Prostate gland (tissue), 2 donors: ENCODE results near the gene TPBG. TPM values are rescaled to one million over a fixed set of nuclear protein-coding genes. Genes with fewer than 3 reads are reported as not detected.
"Not testable (repeated sequence)": the region's sequence is repeated elsewhere in the genome, so short reads cannot be mapped to it uniquely, and the experiment has no call there.

Experiments used
- DNase-seq: peaks from one replicate; pipeline ENCODE4 v3.0.0-alpha.2; 2019; ENCODE audit warnings: low spot score
- H3K27ac ChIP-seq, 2 donors: fragments of 200-600 bp; sonication (generic); 2 replicates each; pipeline ENCODE4 v1.5.1; 2017 to 2019
- H3K27me3 ChIP-seq: fragments of 200-600 bp; sonication (generic); replicated peaks from 2 replicates; pipeline ENCODE4 v1.5.1; 2019; ENCODE audit not compliant: insufficient read depth
- H3K36me3 ChIP-seq, 2 donors: fragments of 200-600 bp; sonication (generic); 1 replicate in 1 of 2; 2 replicates in 1 of 2; pipeline versions ENCODE4 v1.5.1 to v1.8.1; 2017 to 2019
- H3K4me1 ChIP-seq: fragments of 200-600 bp; sonication (generic); replicated peaks from 2 replicates; pipeline ENCODE4 v1.5.1; 2019
- H3K4me3 ChIP-seq, 2 donors: fragments of 200-600 bp; sonication (generic); 2 replicates each; pipeline ENCODE4 v1.5.1; 2017 to 2019
- H3K9me3 ChIP-seq: fragments of 200-600 bp; sonication (generic); 2 replicates; pipeline ENCODE4 v1.5.1; 2017
- POLR2A ChIP-seq: fragments of 450-650 bp; IDR thresholded peaks from one replicate; pipeline ENCODE4 v1.6.1; 2016; ENCODE audit warnings: antibody characterized with exemption, mild to moderate bottlenecking
- POLR2AphosphoS5 ChIP-seq: sonication (generic); formaldehyde crosslinking; IDR thresholded peaks from one replicate; pipeline ENCODE4 v1.6.1; 2017; ENCODE audit warnings: antibody characterized with exemption
- WGBS: methylation state at CpG from one replicate; pipeline ENCODE4 v1.1.5; 2018; 5-methylcytosine and 5-hydroxymethylcytosine counted together
- intact Hi-C: fragments of 100-400 bp; cut with DNase I; formaldehyde crosslinking; loops from one replicate; pipeline ENCODE4 v1.14.2; 2022
- total RNA-seq, 2 donors: library from RNA; depleted of rRNA; stranded (reverse); fragments of >200 nt; gene quantifications; one replicate each; pipeline ENCODE4 v1.1.0, GENCODE V29; 2016
- TF ChIP-seq, protein P1 (sequence below), 4 experiments: fragments of 200-600 bp in 2 of 4; fragments of 450-650 bp in 2 of 4; sonication (generic) in 2 of 4; IDR thresholded peaks; 1 replicate in 3 of 4; 2 replicates in 1 of 4; pipeline ENCODE4 v1.5.1; 2016 to 2019; ENCODE audit warnings: antibody characterized with exemption in 4 of 4, mild to moderate bottlenecking in 2 of 4, moderate library complexity in 2 of 4

The TPBG gene
- total RNA-seq, 2 donors from 2014 or later: 21.0 to 24.7 TPM

DNA sequence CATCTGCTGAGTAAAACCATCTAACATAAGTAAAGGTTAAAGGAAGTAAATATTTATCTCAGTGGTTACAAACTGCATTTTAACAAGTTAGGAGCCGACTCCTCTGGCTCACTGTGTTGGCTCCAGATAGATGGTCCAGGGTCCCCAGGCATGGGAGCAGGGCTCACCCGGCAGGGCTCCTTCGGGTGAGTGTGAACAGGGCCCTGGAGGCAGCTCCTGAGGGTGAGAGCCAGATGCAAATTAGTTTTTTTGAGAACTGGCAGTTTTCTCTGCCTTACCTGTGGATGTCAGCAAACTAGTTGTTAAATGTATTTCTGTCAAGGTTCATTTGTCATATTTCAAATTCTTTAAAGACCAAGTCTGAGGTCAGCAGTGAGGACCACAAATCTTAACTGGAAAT is 21.5 kb downstream of the TPBG start:
- Histone ChIP-seq H3K9me3 (no peaks in the 10 kb centered on the region), H3K27me3 (no peaks in the 10 kb centered on the region), H3K27ac (no peak overlapping the region), H3K36me3 (no peaks in the 10 kb centered on the region), H3K4me3 (no peak overlapping the region), H3K4me1 (no peaks in the 10 kb centered on the region)
- 52% methylated on average over 3 of the region's 3 CpGs for WGBS
- TF ChIP-seq POLR2A: no peak
- TF ChIP-seq, protein P1, sequence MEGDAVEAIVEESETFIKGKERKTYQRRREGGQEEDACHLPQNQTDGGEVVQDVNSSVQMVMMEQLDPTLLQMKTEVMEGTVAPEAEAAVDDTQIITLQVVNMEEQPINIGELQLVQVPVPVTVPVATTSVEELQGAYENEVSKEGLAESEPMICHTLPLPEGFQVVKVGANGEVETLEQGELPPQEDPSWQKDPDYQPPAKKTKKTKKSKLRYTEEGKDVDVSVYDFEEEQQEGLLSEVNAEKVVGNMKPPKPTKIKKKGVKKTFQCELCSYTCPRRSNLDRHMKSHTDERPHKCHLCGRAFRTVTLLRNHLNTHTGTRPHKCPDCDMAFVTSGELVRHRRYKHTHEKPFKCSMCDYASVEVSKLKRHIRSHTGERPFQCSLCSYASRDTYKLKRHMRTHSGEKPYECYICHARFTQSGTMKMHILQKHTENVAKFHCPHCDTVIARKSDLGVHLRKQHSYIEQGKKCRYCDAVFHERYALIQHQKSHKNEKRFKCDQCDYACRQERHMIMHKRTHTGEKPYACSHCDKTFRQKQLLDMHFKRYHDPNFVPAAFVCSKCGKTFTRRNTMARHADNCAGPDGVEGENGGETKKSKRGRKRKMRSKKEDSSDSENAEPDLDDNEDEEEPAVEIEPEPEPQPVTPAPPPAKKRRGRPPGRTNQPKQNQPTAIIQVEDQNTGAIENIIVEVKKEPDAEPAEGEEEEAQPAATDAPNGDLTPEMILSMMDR (IDR thresholded peaks at IDR 0.05): no peak
- intact Hi-C loops: no loop called here
- no peak for DNase-seq

DNA sequence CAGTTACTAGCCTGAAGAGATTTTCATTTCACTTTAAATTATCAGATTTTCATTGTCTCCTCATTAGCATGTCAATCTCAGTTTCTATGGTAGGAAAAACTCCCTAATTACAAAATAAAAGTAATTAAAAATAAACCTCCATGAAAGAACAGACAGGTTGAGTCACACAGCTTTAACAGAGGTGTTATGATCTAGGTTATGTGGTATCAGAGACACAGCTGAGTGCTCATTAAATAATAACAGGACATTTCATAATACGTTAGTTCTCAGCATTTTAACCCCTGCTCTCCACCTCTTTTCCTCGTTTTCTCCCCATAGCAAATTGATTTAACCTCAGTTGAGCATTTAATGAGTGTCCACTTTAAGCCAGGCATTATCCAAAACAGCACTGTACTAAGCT is 21.9 kb downstream of the TPBG start:
- Histone ChIP-seq H3K27me3 (no peaks in the 10 kb centered on the region), H3K27ac (no peak overlapping the region), H3K4me1 (no peaks in the 10 kb centered on the region), H3K9me3 (no peaks in the 10 kb centered on the region), H3K4me3 (no peak overlapping the region), H3K36me3 (no peaks in the 10 kb centered on the region)
- DNase-seq: no peak
- WGBS: 64% methylated on average over 2 of the region's 2 CpGs
- intact Hi-C loops: no loop called here
- TF ChIP-seq, protein P1 (IDR thresholded peaks at IDR 0.05): no peak
- TF ChIP-seq POLR2AphosphoS5 (no peak), POLR2A (no peak)

DNA sequence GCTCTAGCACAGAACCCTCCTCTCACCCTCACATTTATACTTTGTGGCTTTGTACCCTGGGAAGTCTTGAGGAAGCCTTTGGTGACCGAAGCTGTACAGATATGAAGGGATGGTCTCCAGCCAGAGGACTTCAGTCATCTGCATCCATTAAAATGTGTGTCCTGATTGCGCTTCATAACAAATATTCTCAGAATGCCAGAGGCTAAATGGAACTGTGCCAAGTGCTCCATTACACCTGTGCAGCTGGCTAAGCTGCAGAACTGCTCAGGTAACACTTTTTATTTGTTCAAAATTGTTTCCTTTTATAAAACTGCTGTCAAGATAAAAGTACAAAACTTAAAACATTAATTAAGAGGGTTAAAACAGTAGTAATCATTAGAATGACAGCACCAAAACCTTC is 22.3 kb downstream of the TPBG start:
- TF ChIP-seq POLR2AphosphoS5: no peak
- TF ChIP-seq, protein P1 (IDR thresholded peaks at IDR 0.05): no peak
- TF ChIP-seq POLR2A: no peak
- Histone ChIP-seq H3K27ac (no peak overlapping the region), H3K9me3 (no peaks in the 10 kb centered on the region), H3K27me3 (no peaks in the 10 kb centered on the region), H3K4me3 (no peak overlapping the region), H3K36me3 (no peaks in the 10 kb centered on the region), H3K4me1 (no peaks in the 10 kb centered on the region)
- DNase-seq: no peak
- intact Hi-C loops: no loop called here
- 49% methylated on average over 2 of the region's 2 CpGs for WGBS

DNA sequence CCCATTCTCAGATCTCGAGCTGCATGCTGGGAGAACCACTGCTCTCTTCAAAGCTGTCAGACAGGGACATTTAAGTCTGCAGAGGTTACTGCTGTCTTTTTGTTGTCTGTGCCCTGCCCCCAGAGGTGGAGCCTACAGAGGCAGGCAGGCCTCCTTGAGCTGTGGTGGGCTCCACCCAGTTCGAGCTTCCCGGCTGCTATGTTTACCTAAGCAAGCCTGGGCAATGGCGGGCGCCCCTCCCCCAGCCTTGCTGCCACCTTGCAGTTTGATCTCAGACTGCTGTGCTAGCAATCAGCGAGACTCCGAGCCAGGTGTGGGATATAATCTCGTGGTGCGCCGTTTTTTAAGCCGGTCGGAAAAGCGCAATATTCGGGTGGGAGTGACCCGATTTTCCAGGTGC is 31.2 kb downstream of the TPBG start:
- H3K27ac ChIP-seq, intact Hi-C loops, H3K4me1 ChIP-seq, H3K9me3 ChIP-seq, H3K4me3 ChIP-seq, H3K27me3 ChIP-seq, H3K36me3 ChIP-seq, DNase-seq: not testable (repeated sequence)
- 83% methylated on average over 14 of the region's 15 CpGs for WGBS

DNA sequence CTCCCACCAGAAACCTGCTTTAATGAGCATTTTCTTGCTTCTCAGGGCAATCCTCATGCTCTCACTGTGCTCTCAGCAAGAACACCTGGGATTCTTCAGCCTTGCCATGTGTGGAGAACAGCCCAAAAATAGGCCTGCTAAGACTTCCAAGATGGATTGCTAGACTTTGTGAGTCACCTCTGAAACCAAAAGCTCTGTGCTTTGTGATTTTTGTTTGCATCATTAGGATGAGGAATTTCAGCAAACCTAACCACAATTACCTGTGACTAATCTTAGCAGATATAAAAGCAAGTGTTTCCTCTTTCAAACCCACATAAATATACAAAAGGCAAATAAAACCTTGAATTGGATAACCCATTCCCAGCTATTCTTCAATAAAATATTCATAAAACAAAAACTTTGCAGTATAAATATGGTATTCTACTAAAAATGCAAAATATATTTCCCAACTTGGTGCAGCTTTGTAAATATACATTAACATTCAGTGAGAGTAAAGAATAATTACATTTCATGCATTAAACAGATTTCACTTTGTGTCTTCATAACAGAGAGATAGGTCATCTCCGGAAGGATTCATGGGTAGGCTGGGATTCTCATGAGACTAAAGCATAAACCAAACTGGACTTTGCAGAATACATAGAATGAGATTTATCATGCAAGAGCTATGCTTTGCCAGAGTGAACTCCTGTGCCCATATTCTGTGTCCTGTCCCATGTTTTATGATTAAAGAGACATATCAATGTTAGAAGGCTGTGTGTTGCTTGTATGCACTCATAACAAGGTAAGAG is 33.5 kb downstream of the TPBG start:
- intact Hi-C loops: no loop called here
- WGBS: 96% methylated on average over 1 of the region's 1 CpG
- no peak for TF ChIP-seq POLR2AphosphoS5
- no peak for TF ChIP-seq POLR2A
- TF ChIP-seq, protein P1 (IDR thresholded peaks at IDR 0.05): no peak

More for the DNA sequence above, 33.5 kb downstream of the TPBG start:
- Histone ChIP-seq H3K27me3 (no peaks in the 10 kb centered on the region), H3K4me1 (no peaks in the 10 kb centered on the region), H3K36me3 (no peaks in the 10 kb centered on the region), H3K9me3 (no peaks in the 10 kb centered on the region), H3K4me3 (no peak overlapping the region), H3K27ac (no peak overlapping the region)
- DNase-seq: no peak
